SU-DHL-6 (cell line): ENCODE data around the gene ADGRD1.

Source experiments
- H2AFZ ChIP-seq: fragments of 200-600 bp; sonication (generic); 2 replicates; pipeline ENCODE4 v1.6.1; 2014; ENCODE audit warnings: low read depth, mild to moderate bottlenecking, moderate library complexity, mixed read lengths, antibody characterized with exemption, low read length; ENCODE audit not compliant: severe bottlenecking
- H3F3A ChIP-seq: fragments of 200-600 bp; shearing (Covaris generic); 2 replicates; pipeline ENCODE4 v1.6.0; 2016; ENCODE audit warnings: antibody characterized with exemption, mild to moderate bottlenecking; ENCODE audit not compliant: insufficient read depth
- H3K27ac ChIP-seq: fragments of 200-600 bp; sonication (generic); 2 replicates; pipeline ENCODE4 v1.5.1; 2016; ENCODE audit warnings: low read depth, mild to moderate bottlenecking, low read length, moderate library complexity, mixed read lengths
- H3K27me3 ChIP-seq: fragments of 200-600 bp; sonication (generic), shearing (Covaris generic); 2 replicates; pipeline ENCODE4 v1.6.0; 2014; ENCODE audit warnings: mild to moderate bottlenecking, low read length
- H3K36me3 ChIP-seq: fragments of 200-600 bp; sonication (generic); 2 replicates; pipeline ENCODE4 v1.6.1; 2014; ENCODE audit warnings: mild to moderate bottlenecking, low read length, mixed read lengths
- H3K4me2 ChIP-seq: fragments of 300-600, 200-600 bp; shearing (Covaris generic), sonication (generic); 2 replicates; pipeline ENCODE4 v1.6.0; 2014; ENCODE audit warnings: low read length, low read depth, mild to moderate bottlenecking; ENCODE audit not compliant: poor library complexity, severe bottlenecking
- H3K4me3 ChIP-seq: fragments of 200-600 bp; sonication (generic); 2 replicates; pipeline ENCODE4 v1.5.1; 2014; ENCODE audit warnings: antibody characterized with exemption, low read length, mild to moderate bottlenecking, mixed read lengths; ENCODE audit not compliant: insufficient read depth, poor library complexity, severe bottlenecking
- H3K79me2 ChIP-seq: fragments of 200-600 bp; sonication (generic); 2 replicates; pipeline ENCODE4 v1.6.1; 2014; ENCODE audit warnings: mild to moderate bottlenecking, low read length, moderate library complexity; ENCODE audit not compliant: insufficient read depth
- H3K9ac ChIP-seq: fragments of 200-600 bp; sonication (generic); 2 replicates; pipeline ENCODE4 v1.7.0; 2014; ENCODE audit warnings: mild to moderate bottlenecking, low read length
- H3K9me2 ChIP-seq: fragments of 200-600 bp; sonication (generic); replicated peaks from 2 replicates; pipeline ENCODE4 v1.6.1; 2014; ENCODE audit warnings: low read length; ENCODE audit not compliant: insufficient read depth
- H3K9me3 ChIP-seq: fragments of 200-600 bp; sonication (generic); 2 replicates; pipeline ENCODE4 v1.6.1; 2014; ENCODE audit warnings: low read length, mixed read lengths; ENCODE audit not compliant: insufficient read depth
- H4K20me1 ChIP-seq: fragments of 200-600 bp; sonication (generic); 2 replicates; pipeline ENCODE4 v1.6.1; 2014; ENCODE audit warnings: low read depth, mild to moderate bottlenecking, antibody characterized with exemption, low read length, moderate library complexity, mixed read lengths
- CTCF ChIP-seq: fragments of 200-600 bp; sonication (generic); IDR thresholded peaks from one replicate; pipeline ENCODE4 v1.5.1; 2017; ENCODE audit warnings: antibody characterized with exemption, mild to moderate bottlenecking, low read length, moderate library complexity; ENCODE audit not compliant: insufficient read depth, poor library complexity, severe bottlenecking
- EZH2phosphoT487 ChIP-seq: fragments of 200-600 bp; sonication (generic), shearing (Covaris generic); conservative IDR thresholded peaks from 2 replicates; pipeline ENCODE4 v1.6.1; 2018; ENCODE audit warnings: mild to moderate bottlenecking, antibody characterized with exemption, low read length, moderate library complexity, mixed read lengths

ADGRD1 gene

GRCh38 chr12:131163189-131163738 lies 209.6 kb downstream of the ADGRD1 start:
- TF ChIP-seq CTCF (no peak), EZH2phosphoT487 (no peak)
- Histone ChIP-seq H3K79me2 (no peaks in the 10 kb centered on the region), H2AFZ (no peak overlapping the region), H3K27ac (no peak overlapping the region), H3K9me3 (no peaks in the 10 kb centered on the region), H3K9me2 (no peaks in the 10 kb centered on the region), H3K4me3 (no peak overlapping the region), H3K36me3 (no peaks in the 10 kb centered on the region), H4K20me1 (no peaks in the 10 kb centered on the region), H3K9ac (no peak overlapping the region), H3F3A (no peaks in the 10 kb centered on the region), H3K27me3 (no peaks in the 10 kb centered on the region), H3K4me2 (no peak overlapping the region)

- Histone ChIP-seq H3F3A (no peaks in the 10 kb centered on the region), H3K27me3 (no peaks in the 10 kb centered on the region), H3K9ac (no peak overlapping the region), H3K4me2 (no peak overlapping the region), H3K36me3 (no peaks in the 10 kb centered on the region), H3K4me3 (no peak overlapping the region), H3K9me2 (no peaks in the 10 kb centered on the region), H3K9me3 (no peaks in the 10 kb centered on the region), H3K79me2 (no peaks in the 10 kb centered on the region), H4K20me1 (no peaks in the 10 kb centered on the region), H3K27ac (no peak overlapping the region), H2AFZ (no peak overlapping the region)
- no peak for TF ChIP-seq CTCF
- TF ChIP-seq EZH2phosphoT487, result no peak
Observed at GRCh38 chr12:131164096-131164872, 210.6 kb downstream of the ADGRD1 start.

- TF ChIP-seq CTCF (no peak), EZH2phosphoT487 (no peak)
- Histone ChIP-seq H4K20me1 (no peaks in the 10 kb centered on the region), H3K79me2 (no peaks in the 10 kb centered on the region), H2AFZ (no peak overlapping the region), H3K4me3 (no peak overlapping the region), H3F3A (no peaks in the 10 kb centered on the region), H3K27me3 (no peaks in the 10 kb centered on the region), H3K36me3 (no peaks in the 10 kb centered on the region), H3K4me2 (no peak overlapping the region), H3K9ac (no peak overlapping the region), H3K9me3 (no peaks in the 10 kb centered on the region), H3K27ac (no peak overlapping the region), H3K9me2 (no peaks in the 10 kb centered on the region)
Observed at GRCh38 chr12:131166717-131167116, 213.0 kb downstream of the ADGRD1 start.
